Heart left ventricle (tissue), 16 donors: ENCODE measurements around the gene CASQ1. TPM values are rescaled to one million over a fixed set of nuclear protein-coding genes. Genes with fewer than 3 reads are reported as not detected.

Source experiments
- ATAC-seq, 4 donors: fragments of 200-7000 bp; cut with Tn5 transposase; one replicate each; pipeline ENCODE4 v1.9.1; 2020 to 2022; ENCODE audit warnings: moderate library complexity in 4 of 4, mild to moderate bottlenecking in 3 of 4, moderate number of reproducible peaks in 1 of 4
- DNase-seq, 5 donors: peaks; one replicate each; pipeline ENCODE4 v3.0.0-alpha.2; 2020
- H3K27ac ChIP-seq, 12 donors: fragments of 200-600 bp; sonication (generic) in 4 of 12; one replicate each; pipeline versions ENCODE4 v1.5.0 to v1.8.0; 2016 to 2022; ENCODE audit warnings: mild to moderate bottlenecking in 2 of 12
- H3K27me3 ChIP-seq, 9 donors: fragments of 200-600 bp; sonication (generic) in 2 of 9; one replicate each; pipeline versions ENCODE4 v1.5.1 to v1.8.0; 2016 to 2022; ENCODE audit warnings: mild to moderate bottlenecking in 3 of 9
- H3K36me3 ChIP-seq, 9 donors: fragments of 200-600 bp; sonication (generic) in 2 of 9; one replicate each; pipeline versions ENCODE4 v1.5.0 to v1.8.0; 2018 to 2022; ENCODE audit warnings: mild to moderate bottlenecking in 2 of 9
- H3K4me1 ChIP-seq, 12 donors: fragments of 200-600 bp; sonication (generic) in 4 of 12; one replicate each; pipeline versions ENCODE4 v1.5.0 to v1.8.0; 2016 to 2022; ENCODE audit warnings: mild to moderate bottlenecking in 3 of 12
- H3K4me3 ChIP-seq, 12 donors: fragments of 200-600 bp; sonication (generic) in 4 of 12; one replicate each; pipeline versions ENCODE4 v1.5.0 to v1.8.0; 2017 to 2022; ENCODE audit warnings: mild to moderate bottlenecking in 9 of 12, moderate library complexity in 4 of 12
- H3K9me3 ChIP-seq, 12 donors: fragments of 200-600 bp; sonication (generic) in 4 of 12; one replicate each; pipeline versions ENCODE4 v1.5.0 to v1.8.0; 2016 to 2022; ENCODE audit warnings: mild to moderate bottlenecking in 1 of 12
- CTCF ChIP-seq, 12 donors: fragments of 200-600 bp; sonication (generic) in 4 of 12; IDR thresholded peaks; one replicate each; pipeline versions ENCODE4 v1.5.0 to v1.8.0; 2018 to 2022; ENCODE audit warnings: antibody characterized with exemption in 12 of 12, mild to moderate bottlenecking in 5 of 12
- POLR2A ChIP-seq, 2 donors: fragments of 450-650 bp; IDR thresholded peaks; one replicate each; pipeline ENCODE4 v1.6.1; 2017; ENCODE audit warnings: antibody characterized with exemption in 2 of 2, mild to moderate bottlenecking in 2 of 2, moderate library complexity in 2 of 2
- WGBS, 4 donors: extraction: QIAGEN DNeasy Blood & Tissue Kit in 2 of 4; methylation state at CpG; one replicate each; pipeline versions ENCODE4 v1.1.5 to v1.1.7; 2013 to 2018; 5-methylcytosine and 5-hydroxymethylcytosine counted together
- intact Hi-C, 10 donors: fragments of 100-400 bp; cut with DNase I; formaldehyde crosslinking; loops; one replicate each; pipeline versions ENCODE4 v1.11.1 to v1.14.2; 2022
- polyA plus RNA-seq, 2 donors: library from polyadenylated mRNA; stranded (reverse); fragments of 200-250 nt; gene quantifications; one replicate each; pipeline ENCODE4 v1.2.3, GENCODE V29; 2013
- total RNA-seq, 9 donors: library from RNA; depleted of rRNA in 2 of 9; stranded (reverse); fragments of >200 nt in 2 of 9; fragmentation: NEBNext Ultra II Directional in 3 of 9; extraction: Animal tissue kit (Norgen Biotek cat#: 25700) in 3 of 9; gene quantifications; one replicate each; pipeline versions ENCODE4 v1.1.0 to v1.2.4, GENCODE V29; 2016 to 2023
- donor health status: ischemic (EF 13 %, LVEDD 7.1; RV severe dilation, severe dysfunction).
- donor health status: healthy with polysubstance abuse.
- donor health status: DM: no; HTN: yes; CAD: no.
- donor health status: DM: no; HTN: no; CAD: no.
- donor health status: ischemic (EF 25% LVEDD 6.9; RV normal size, moderate dysfunction).
- donor health status: ischemic (EF 25% LVEDD 5.7; RV mildly dilated, moderate dysfunction).
- donor health status: healthy.
- donor health status: DM: yes; HTN: yes; CAD: no.
- donor health status: ischemic (EF 35%, LVEDD 5.7; RV mildly dilated, moderate dysfunction).
- donor health status: nonischemic (EF 11% LVEDD 7.7; RV severe dilation, severe dysfunction).
- donor health status: DM: yes; HTN: yes; CAD: no.
- donor health status: PGD.
- donor health status: ischemic (EF 29% LVEDD 5.4; RV normal size, mild dysfunction).
- donor health status: nonischemic (EF 23%, LVEDD 6.1; RV moderate dilation, normal function).

Gene CASQ1
- total and polyA plus RNA-seq, 11 donors = 23.6 to 129 (median 45.9) TPM

DNA sequence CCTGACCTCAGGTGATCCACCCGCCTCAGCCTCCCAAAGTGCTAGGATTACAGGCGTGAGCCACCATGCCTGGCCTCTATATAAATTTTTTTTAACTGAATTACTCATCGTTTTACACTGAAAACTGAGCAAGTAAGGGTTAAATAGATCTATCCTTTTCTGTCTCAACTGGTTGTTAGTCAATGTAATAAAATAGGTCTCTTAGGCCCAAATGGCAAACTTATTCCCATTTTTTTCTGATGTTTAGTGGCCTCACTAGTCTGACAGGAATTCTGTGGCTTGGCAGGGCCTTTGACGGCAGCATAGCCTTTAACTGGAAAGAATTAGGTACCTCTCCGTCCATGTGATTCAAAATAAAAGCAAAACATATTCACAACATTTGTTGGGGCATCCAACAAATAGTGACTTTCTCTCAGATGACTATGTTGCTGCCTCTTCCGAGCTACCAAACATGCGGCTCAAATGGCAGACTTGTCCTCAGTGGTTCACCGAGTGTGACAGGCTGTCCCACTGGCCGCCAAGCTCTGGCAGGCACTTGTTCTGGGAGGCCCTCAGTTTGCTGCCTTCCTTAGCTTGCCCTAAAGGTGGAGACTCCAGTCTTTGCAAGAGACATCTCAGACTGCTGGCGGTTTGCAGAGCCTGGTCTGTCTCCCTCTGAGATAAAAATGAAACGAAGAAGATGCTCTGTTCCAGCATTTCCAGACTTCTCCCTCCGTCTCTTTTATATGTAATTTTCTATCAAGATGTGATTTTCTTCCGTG lies 21.6 kb upstream of the CASQ1 start:
- no peak for TF ChIP-seq CTCF (IDR thresholded peaks at IDR 0.05)
- no peak for TF ChIP-seq POLR2A (IDR thresholded peaks at IDR 0.05)
- Histone ChIP-seq H3K27ac (no peak overlapping the region), H3K36me3 (no peaks in the 10 kb centered on the region), H3K4me1 (no peaks in the 10 kb centered on the region), H3K27me3 (peaks cover 0 to 4% (median 0%) of the 10 kb centered on the region in 9 donors), H3K4me3 (no peak overlapping the region), H3K9me3 (no peaks in the 10 kb centered on the region)
- intact Hi-C loops = no loop called here
- DNase-seq (no peak), ATAC-seq (no peak)
- 81 to 86% (median 84%) methylated on average over 13 of the region's 13 CpGs for WGBS, 4 donors

DNA sequence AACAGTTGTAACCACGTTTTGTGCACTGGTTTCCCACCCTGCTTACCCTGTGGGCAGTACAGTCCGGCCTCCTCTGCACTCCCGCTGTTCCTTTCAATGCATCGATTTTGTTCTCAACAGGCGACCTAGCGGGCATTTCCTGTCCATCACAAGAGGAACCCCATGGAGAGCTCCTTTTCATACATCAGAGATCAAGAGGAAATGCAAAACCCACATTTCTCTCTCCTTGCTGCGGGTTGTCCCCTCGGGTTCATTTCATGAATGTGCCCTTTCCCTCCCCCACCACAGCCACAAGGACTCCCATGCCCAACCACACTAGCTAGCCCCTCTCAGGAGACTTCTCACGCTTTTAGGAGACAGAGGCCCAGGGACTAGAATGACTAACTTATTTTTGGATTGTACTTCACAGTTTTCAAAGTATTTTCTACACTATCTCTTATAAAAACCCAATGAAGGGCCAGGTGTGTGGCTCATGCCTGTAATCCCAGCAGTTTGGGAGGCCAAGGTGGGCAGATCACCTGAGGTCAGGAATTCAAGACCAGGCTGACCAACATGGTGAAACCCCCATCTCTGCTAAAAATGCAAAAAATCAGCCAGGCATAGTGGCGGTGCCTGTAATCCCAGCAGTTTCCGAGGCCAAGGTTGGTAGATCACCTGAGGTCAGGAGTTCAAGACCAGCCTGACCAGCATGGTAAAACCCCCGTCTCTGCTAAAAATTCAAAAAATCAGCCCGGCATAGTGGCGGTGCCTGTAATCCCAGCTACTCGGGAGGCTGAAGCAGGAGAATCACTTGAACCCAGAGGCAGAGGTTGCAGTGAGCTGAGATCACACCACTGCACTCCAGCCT lies 20.6 kb upstream of the CASQ1 start:
- Histone ChIP-seq H3K36me3 (no peaks in the 10 kb centered on the region), H3K27ac (no peak overlapping the region), H3K9me3 (no peaks in the 10 kb centered on the region), H3K4me3 (no peak overlapping the region), H3K27me3 (peaks cover 0 to 4% (median 0%) of the 10 kb centered on the region in 9 donors), H3K4me1 (no peaks in the 10 kb centered on the region)
- ATAC-seq (no peak), DNase-seq (no peak)
- TF ChIP-seq CTCF (IDR thresholded peaks at IDR 0.05) = no peak
- no peak for TF ChIP-seq POLR2A (IDR thresholded peaks at IDR 0.05)
- 59 to 71% (median 66%) methylated on average over 15 of the region's 15 CpGs for WGBS, 4 donors
- intact Hi-C loops = loop anchor here in 2 of 10 donors (1.0 to 10.0 kb wide), 2 partner anchors 22 to 55 kb away; partner anchors contain the start of gene ATP1A2 (in 1 of the 2)

- TF ChIP-seq POLR2A (IDR thresholded peaks at IDR 0.05) = no peak
- TF ChIP-seq CTCF (IDR thresholded peaks at IDR 0.05) = no peak
- Histone ChIP-seq H3K9me3 (no peaks in the 10 kb centered on the region), H3K27ac (no peak overlapping the region), H3K4me3 (no peak overlapping the region), H3K36me3 (no peaks in the 10 kb centered on the region), H3K4me1 (no peaks in the 10 kb centered on the region), H3K27me3 (peaks cover 0 to 4% (median 0%) of the 10 kb centered on the region in 9 donors)
- WGBS, 4 donors = 86 to 90% (median 87%) methylated on average over 4 of the region's 4 CpGs
- intact Hi-C loops = loop anchor here in 1 of 10 donors (10.0 kb wide), 1 partner anchor 57 kb away; the partner anchor contains the start of gene ATP1A2
- DNase-seq (no peak), ATAC-seq (no peak)
Measured at GRCh38 chr1:160171354-160171753, 19.0 kb upstream of the CASQ1 start.

GRCh38 chr1:160171980-160172379 lies 18.4 kb upstream of the CASQ1 start:
- Histone ChIP-seq H3K9me3 (no peaks in the 10 kb centered on the region), H3K4me1 (no peaks in the 10 kb centered on the region), H3K4me3 (no peak overlapping the region), H3K27me3 (peaks cover 0 to 4% (median 0%) of the 10 kb centered on the region in 9 donors), H3K36me3 (no peaks in the 10 kb centered on the region), H3K27ac (no peak overlapping the region)
- TF ChIP-seq CTCF (IDR thresholded peaks at IDR 0.05) (no peak), POLR2A (IDR thresholded peaks at IDR 0.05) (no peak)
- no peak for DNase-seq
- intact Hi-C loops = loop anchor here in 1 of 10 donors (10.0 kb wide), 1 partner anchor 57 kb away; the partner anchor contains the start of gene ATP1A2
- ATAC-seq = no peak
- WGBS, 4 donors = 64 to 71% (median 66%) methylated on average over 9 of the region's 9 CpGs
